ENCODE results near the gene C19orf81. TPM values are rescaled to one million over a fixed set of nuclear protein-coding genes. Genes with fewer than 3 reads are reported as not detected.
"Not testable (repeated sequence)": the region's sequence is repeated elsewhere in the genome, so short reads cannot be mapped to it uniquely, and the experiment has no call there.

C19orf81 gene
- total and polyA plus RNA-seq, 12 donors = 2.4 to 39.6 (median 6.4) TPM; not detected in 3

- TF ChIP-seq CTCF (IDR thresholded peaks at IDR 0.05) (no peak), POLR2A (IDR thresholded peaks at IDR 0.05) (no peak)
- Histone ChIP-seq H3K4me3 (no peak overlapping the region), H3K4me1 (replicated peaks in 1 of 2) (no peaks in the 10 kb centered on the region), H3K36me3 (replicated peaks in 1 of 2) (no peaks in the 10 kb centered on the region), H3K27me3 (peaks cover 6% of the 10 kb centered on the region), H3K9me3 (replicated peaks in 1 of 3) (no peaks in the 10 kb centered on the region), H3K27ac (no peak overlapping the region)
- DNase-seq = no peak
- 74 to 83% (median 76%) methylated on average over 6 of the region's 6 CpGs for WGBS, 4 donors
- intact Hi-C loops (cut with DNase I) = no loop called here
These were observed 46.7 kb upstream of the C19orf81 start for GRCh38 chr19:50602496-50602895.

GRCh38 chr19:50602935-50603334, 46.3 kb upstream of the C19orf81 start:
- H3K9me3 ChIP-seq (replicated peaks in 1 of 3) = no peaks in the 10 kb centered on the region
- no peaks in the 10 kb centered on the region for H3K36me3 ChIP-seq (replicated peaks in 1 of 2)
- 69 to 80% (median 75%) methylated on average over 4 of the region's 4 CpGs for WGBS, 4 donors
- peaks cover 6% of the 10 kb centered on the region for H3K27me3 ChIP-seq
- intact Hi-C loops (cut with DNase I) = no loop called here
- no peaks in the 10 kb centered on the region for H3K4me1 ChIP-seq (replicated peaks in 1 of 2)
- TF ChIP-seq POLR2A (IDR thresholded peaks at IDR 0.05) = no peak
- no peak for TF ChIP-seq CTCF (IDR thresholded peaks at IDR 0.05)
- H3K27ac ChIP-seq = no peak overlapping the region
- no peak overlapping the region for H3K4me3 ChIP-seq
- no peak for DNase-seq

- H3K4me1 ChIP-seq (replicated peaks in 1 of 2); DNase-seq; H3K27me3 ChIP-seq; H3K9me3 ChIP-seq (replicated peaks in 1 of 3); intact Hi-C loops (cut with DNase I); H3K36me3 ChIP-seq (replicated peaks in 1 of 2); H3K4me3 ChIP-seq; H3K27ac ChIP-seq: not testable (repeated sequence)
- WGBS, 4 donors = 42 to 70% (median 45%) methylated on average over 17 to 44 of the region's 56 CpGs; no CpG with 5 or more reads in 1 of the 4 donors
These were observed 44.8 kb upstream of the C19orf81 start for GRCh38 chr19:50604264-50605073.

GRCh38 chr19:50606059-50606836, 43.0 kb upstream of the C19orf81 start:
- H3K36me3 ChIP-seq (replicated peaks in 1 of 2); DNase-seq; H3K27ac ChIP-seq; intact Hi-C loops (cut with DNase I); H3K4me1 ChIP-seq (replicated peaks in 1 of 2); H3K9me3 ChIP-seq (replicated peaks in 1 of 3); H3K4me3 ChIP-seq; H3K27me3 ChIP-seq: not testable (repeated sequence)
- WGBS, 4 donors = 32 to 67% (median 37%) methylated on average over 22 to 45 of the region's 58 CpGs; no CpG with 5 or more reads in 1 of the 4 donors

- Histone ChIP-seq H3K27me3 (peaks cover 4% of the 10 kb centered on the region), H3K4me3 (no peak overlapping the region), H3K36me3 (replicated peaks in 1 of 2) (no peaks in the 10 kb centered on the region), H3K4me1 (replicated peaks in 1 of 2) (no peaks in the 10 kb centered on the region), H3K27ac (no peak overlapping the region), H3K9me3 (replicated peaks in 1 of 3) (no peaks in the 10 kb centered on the region)
- WGBS, 4 donors = 67 to 74% (median 70%) methylated on average over 20 of the region's 20 CpGs
- no peak for DNase-seq
- TF ChIP-seq CTCF (IDR thresholded peaks at IDR 0.05) = no peak
- no peak for TF ChIP-seq POLR2A (IDR thresholded peaks at IDR 0.05)
- intact Hi-C loops (cut with DNase I) = no loop called here
These were observed 41.9 kb upstream of the C19orf81 start for GRCh38 chr19:50607388-50607787.

Measured in adrenal gland (tissue), 12 donors.